Ovary (tissue), 9 donors: ENCODE measurements around the gene RIPOR3. TPM values are rescaled to one million over a fixed set of nuclear protein-coding genes. Genes with fewer than 3 reads are reported as not detected.

ENCODE experiments used
- DNase-seq, 5 donors: peaks; one replicate each; pipeline ENCODE4 v3.0.0-alpha.2; 2019 to 2020
- H3K27ac ChIP-seq, 2 donors: fragments of 200-600 bp; one replicate each; pipeline versions ENCODE4 v1.5.1 to v1.8.0; 2019 to 2022
- H3K27me3 ChIP-seq: fragments of 200-600 bp; one replicate; pipeline ENCODE4 v1.8.0; 2022
- H3K36me3 ChIP-seq: fragments of 200-600 bp; sonication (generic); one replicate; pipeline ENCODE4 v1.5.1; 2019
- H3K4me1 ChIP-seq: one replicate; pipeline ENCODE4 v1.8.1; 2013; ENCODE audit warnings: mild to moderate bottlenecking, moderate library complexity; ENCODE audit not compliant: insufficient read depth
- H3K4me3 ChIP-seq: fragments of 200-600 bp; sonication (generic); one replicate; pipeline ENCODE4 v1.5.1; 2017
- H3K9me3 ChIP-seq, 2 donors: fragments of 200-600 bp in 1 of 2; sonication (generic) in 1 of 2; one replicate each; pipeline versions ENCODE4 v1.5.1 to v1.8.1; 2013 to 2019; ENCODE audit warnings: mild to moderate bottlenecking in 1 of 2, moderate library complexity in 1 of 2
- CTCF ChIP-seq, 3 donors: fragments of 450-650 bp in 2 of 3; fragments of 200-600 bp in 1 of 3; IDR thresholded peaks; one replicate each; pipeline versions ENCODE4 v1.5.1 to v1.8.0; 2016 to 2022; ENCODE audit warnings: antibody characterized with exemption in 3 of 3, mild to moderate bottlenecking in 1 of 3
- EP300 ChIP-seq: sonication (generic); formaldehyde crosslinking; IDR thresholded peaks from one replicate; pipeline ENCODE4 v1.6.1; 2017; ENCODE audit warnings: antibody characterized with exemption
- POLR2A ChIP-seq: fragments of 450-650 bp; IDR thresholded peaks from one replicate; pipeline ENCODE4 v1.6.1; 2017; ENCODE audit warnings: antibody characterized with exemption, mild to moderate bottlenecking, moderate library complexity
- WGBS, 3 donors: extraction: QIAGEN DNeasy Blood & Tissue Kit in 1 of 3; methylation state at CpG; one replicate each; pipeline versions ENCODE4 v1.1.5 to v1.1.7; 2013 to 2017; 5-methylcytosine and 5-hydroxymethylcytosine counted together
- intact Hi-C, 4 donors: fragments of 100-400 bp; cut with DNase I; formaldehyde crosslinking; loops; one replicate each; pipeline versions ENCODE4 v1.11.0 to v1.15.1; 2022 to 2023
- polyA plus RNA-seq, 2 donors: library from polyadenylated mRNA; stranded (reverse); fragments of 200-250 nt in 1 of 2; fragments of 350-450 nt in 1 of 2; fragmentation: Illumina TruSeq in 1 of 2; extraction: RNeasy Lipid Tissue Mini Kit (QIAGEN cat#74804) in 1 of 2; gene quantifications; one replicate each; pipeline ENCODE4 v1.2.3, GENCODE V29; 2013 to 2014
- total RNA-seq, 7 donors: library from RNA; depleted of rRNA in 2 of 7; stranded (reverse); fragments of >200 nt in 2 of 7; fragmentation: NEBNext Ultra II Directional in 3 of 7; extraction: Animal tissue kit (Norgen Biotek cat#: 25700) in 3 of 7; gene quantifications; one replicate each; pipeline versions ENCODE4 v1.1.0 to v1.2.4, GENCODE V29; 2016 to 2023
- donor health status: DM: no; HTN: no; CAD: no; lungs with moderate emphysema.
- donor health status: DM: no; HTN: no; CAD: no.
- donor health status: Bipolar disorder and iron deficiency.
- donor health status: DM: yes; HTN: yes; CAD: no.
- donor health status: DM: no; HTN: no; CAD: no.
- donor health status: DM: yes; HTN: yes; CAD: no.

The RIPOR3 gene
- total and polyA plus RNA-seq, 9 donors = 1.3 to 22.7 (median 8.0) TPM

- peak within 1 kb of the TSS; percentile 60 for H3K4me3 ChIP-seq
- 0 to 1% (median 1%) methylated on average over 56 to 114 of the region's 114 CpGs for WGBS, 3 donors
- H3K36me3 ChIP-seq = no peaks in the 10 kb centered on the region
- H3K27ac ChIP-seq = peak within 1 kb of the TSS; percentile 15 to 40
- TF ChIP-seq POLR2A = peak; percentile 21
- no peak for TF ChIP-seq EP300
- intact Hi-C loops = no loop called here
- peaks cover 1% of the 10 kb centered on the region for H3K4me1 ChIP-seq
- peak; percentile 97 to 98 (median 98) for DNase-seq
- H3K27me3 ChIP-seq = no peaks in the 10 kb centered on the region
- no peaks in the 10 kb centered on the region for H3K9me3 ChIP-seq
These were observed 40.0 kb upstream of the RIPOR3 start, which contains the start of gene PARD6B for GRCh38 chr20:50731055-50731929. Gene PARD6B (plus strand): TSS chr20:50731580. CDS start chr20:50731787, 207 bp downstream.

GRCh38 chr20:50730765-50731054, 39.4 kb upstream of the RIPOR3 start:
- no peak for TF ChIP-seq CTCF (IDR thresholded peaks at IDR 0.05)
- no peak for TF ChIP-seq EP300
- no peak for TF ChIP-seq POLR2A
- no peaks in the 10 kb centered on the region for H3K9me3 ChIP-seq
- H3K36me3 ChIP-seq = no peaks in the 10 kb centered on the region
- H3K27ac ChIP-seq = peak overlapping the region in 1 of 2 donors; percentile 40
- no peaks in the 10 kb centered on the region for H3K27me3 ChIP-seq
- H3K4me1 ChIP-seq = peaks cover 2% of the 10 kb centered on the region
- DNase-seq = no peak
- peak overlapping the region; percentile 60 for H3K4me3 ChIP-seq
- intact Hi-C loops = no loop called here
- 0 to 1% (median 0%) methylated on average over 34 to 35 of the region's 35 CpGs for WGBS, 3 donors

- Histone ChIP-seq H3K36me3 (no peaks in the 10 kb centered on the region), H3K27ac (peak overlapping the region in 1 of 2 donors; percentile 40), H3K27me3 (no peaks in the 10 kb centered on the region), H3K9me3 (no peaks in the 10 kb centered on the region), H3K4me3 (peak overlapping the region; percentile 60), H3K4me1 (peaks cover 3% of the 10 kb centered on the region)
- no peak for TF ChIP-seq CTCF (IDR thresholded peaks at IDR 0.05)
- no peak for TF ChIP-seq EP300
- no peak for TF ChIP-seq POLR2A
- intact Hi-C loops = loop anchor here in 1 of 4 donors (5.0 kb wide), 1 partner anchor 88 kb away; no protein-coding TSS in a partner anchor
- WGBS, 3 donors = 32 to 36% (median 34%) methylated on average over 21 of the region's 21 CpGs
- DNase-seq = peak in 2 of 5 donors; percentile 23 to 33
These were observed 38.8 kb upstream of the RIPOR3 start for GRCh38 chr20:50729901-50730764.

- Histone ChIP-seq H3K27ac (no peak overlapping the region), H3K36me3 (no peaks in the 10 kb centered on the region), H3K4me3 (no peak overlapping the region), H3K9me3 (no peaks in the 10 kb centered on the region), H3K27me3 (no peaks in the 10 kb centered on the region), H3K4me1 (peaks cover 6% of the 10 kb centered on the region)
- whole genome bisulfite sequencing, 3 donors = 82 to 84% (median 83%) methylated on average over 11 of the region's 11 CpGs
- intact Hi-C loops = loop anchor here in 1 of 4 donors (5.0 kb wide), 1 partner anchor 87 kb away; no protein-coding TSS in a partner anchor
- TF ChIP-seq EP300 = no peak
- DNase-seq = peak in 1 of 5 donors; percentile 9
These were observed 37.9 kb upstream of the RIPOR3 start for GRCh38 chr20:50728981-50729874.
